Osteoblast (primary cell): ENCODE results near the gene SCMH1. TPM values are rescaled to one million over a fixed set of nuclear protein-coding genes. Genes with fewer than 3 reads are reported as not detected.

Experiments
- DNase-seq: peaks from one replicate; pipeline ENCODE4 v3.0.0; 2011; ENCODE audit warnings: low spot score, mixed read lengths; ENCODE audit not compliant: insufficient read length; ENCODE audit errors: missing footprints
- H2AFZ ChIP-seq: 2 replicates; pipeline ENCODE4 v1.6.0; 2011; ENCODE audit warnings: mild to moderate bottlenecking, low read length
- H3K27ac ChIP-seq: 2 replicates; pipeline ENCODE4 v1.5.1; 2011; ENCODE audit warnings: mild to moderate bottlenecking, low read depth, low read length, moderate library complexity
- H3K27me3 ChIP-seq: 2 replicates; pipeline ENCODE4 v1.6.0; 2012; ENCODE audit warnings: mild to moderate bottlenecking, control low read depth, inconsistent platforms, low read length, moderate library complexity; ENCODE audit not compliant: insufficient read depth
- H3K36me3 ChIP-seq: 2 replicates; pipeline ENCODE4 v1.5.1; 2011; ENCODE audit warnings: mild to moderate bottlenecking, low read length, control low read depth, moderate library complexity; ENCODE audit not compliant: insufficient read depth
- H3K4me1 ChIP-seq: 2 replicates; pipeline ENCODE4 v1.5.1; 2011; ENCODE audit warnings: mild to moderate bottlenecking, low read length, control low read depth, moderate library complexity; ENCODE audit not compliant: insufficient read depth
- H3K4me2 ChIP-seq: 2 replicates; pipeline ENCODE4 v1.6.0; 2011; ENCODE audit warnings: mild to moderate bottlenecking, low read length; ENCODE audit not compliant: insufficient read depth
- H3K4me3 ChIP-seq: fragments of 200-600 bp; sonication (generic); 3 replicates; pipeline ENCODE4 v1.5.1; 2012; ENCODE audit warnings: mild to moderate bottlenecking, low read length, inconsistent platforms; ENCODE audit not compliant: insufficient read depth
- H3K79me2 ChIP-seq: 2 replicates; pipeline ENCODE4 v1.6.0; 2012; ENCODE audit warnings: mild to moderate bottlenecking, low read length, control low read depth, inconsistent platforms; ENCODE audit not compliant: insufficient read depth
- H3K9me3 ChIP-seq: 2 replicates; pipeline ENCODE4 v1.5.1; 2011; ENCODE audit warnings: low read depth, low read length, control low read depth
- H4K20me1 ChIP-seq: 2 replicates; pipeline ENCODE4 v1.6.0; 2012; ENCODE audit warnings: mild to moderate bottlenecking, low read length, control low read depth; ENCODE audit not compliant: insufficient read depth
- total RNA-seq: library from RNA; depleted of rRNA; stranded (reverse); fragments of >200 nt; gene quantifications from 2 replicates; pipeline ENCODE4 v1.2.3, GENCODE V29; 2012
- TF ChIP-seq, protein P1 (sequence below): IDR thresholded peaks from 2 replicates; pipeline ENCODE4 v1.5.1; 2011; ENCODE audit warnings: mild to moderate bottlenecking, low read depth, low read length, moderate library complexity; ENCODE audit errors: extremely low read depth

Gene SCMH1
- total RNA-seq, 1 donor: 33.7 TPM

- H3K4me3 ChIP-seq: no peak overlapping the region
These were observed 145.0 kb downstream of the SCMH1 start for GRCh38 chr1:41097105-41097504.

DNA sequence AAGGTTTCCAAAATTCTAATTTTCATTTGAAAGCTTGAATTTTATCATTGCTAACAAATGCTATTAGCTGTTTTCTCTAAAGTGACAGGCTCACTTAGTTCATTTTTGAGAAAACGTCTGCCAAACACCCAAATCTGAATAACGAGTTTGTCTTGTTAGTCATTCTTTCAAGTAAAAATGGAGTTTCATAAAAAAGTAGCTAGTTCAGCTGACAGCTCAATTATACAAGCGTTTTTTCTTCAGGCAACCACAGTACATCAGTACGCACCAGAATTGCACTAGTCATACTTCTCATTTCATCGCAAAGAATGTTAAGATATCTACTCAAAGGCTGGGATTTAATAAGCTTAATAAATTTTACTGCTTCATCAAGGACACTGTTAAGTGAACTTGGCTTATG is 148.3 kb downstream of the SCMH1 start:
- H3K4me3 ChIP-seq: no peak overlapping the region
- H3K4me1 ChIP-seq: peaks cover 6% of the 10 kb centered on the region
- no peak overlapping the region for H3K27ac ChIP-seq
- DNase-seq: no peak
- H3K4me2 ChIP-seq: no peak overlapping the region
- H3K27me3 ChIP-seq: no peaks in the 10 kb centered on the region
- H4K20me1 ChIP-seq: no peaks in the 10 kb centered on the region
- no peaks in the 10 kb centered on the region for H3K79me2 ChIP-seq
- H3K9me3 ChIP-seq: no peaks in the 10 kb centered on the region
- no peak overlapping the region for H2AFZ ChIP-seq
- H3K36me3 ChIP-seq: no peaks in the 10 kb centered on the region
- TF ChIP-seq, protein P1, sequence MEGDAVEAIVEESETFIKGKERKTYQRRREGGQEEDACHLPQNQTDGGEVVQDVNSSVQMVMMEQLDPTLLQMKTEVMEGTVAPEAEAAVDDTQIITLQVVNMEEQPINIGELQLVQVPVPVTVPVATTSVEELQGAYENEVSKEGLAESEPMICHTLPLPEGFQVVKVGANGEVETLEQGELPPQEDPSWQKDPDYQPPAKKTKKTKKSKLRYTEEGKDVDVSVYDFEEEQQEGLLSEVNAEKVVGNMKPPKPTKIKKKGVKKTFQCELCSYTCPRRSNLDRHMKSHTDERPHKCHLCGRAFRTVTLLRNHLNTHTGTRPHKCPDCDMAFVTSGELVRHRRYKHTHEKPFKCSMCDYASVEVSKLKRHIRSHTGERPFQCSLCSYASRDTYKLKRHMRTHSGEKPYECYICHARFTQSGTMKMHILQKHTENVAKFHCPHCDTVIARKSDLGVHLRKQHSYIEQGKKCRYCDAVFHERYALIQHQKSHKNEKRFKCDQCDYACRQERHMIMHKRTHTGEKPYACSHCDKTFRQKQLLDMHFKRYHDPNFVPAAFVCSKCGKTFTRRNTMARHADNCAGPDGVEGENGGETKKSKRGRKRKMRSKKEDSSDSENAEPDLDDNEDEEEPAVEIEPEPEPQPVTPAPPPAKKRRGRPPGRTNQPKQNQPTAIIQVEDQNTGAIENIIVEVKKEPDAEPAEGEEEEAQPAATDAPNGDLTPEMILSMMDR: no peak

More at GRCh38 chr1:41097105-41097504, 145.0 kb downstream of the SCMH1 start:
- Histone ChIP-seq H4K20me1 (no peaks in the 10 kb centered on the region), H3K4me1 (peaks cover 22% of the 10 kb centered on the region), H3K9me3 (no peaks in the 10 kb centered on the region), H2AFZ (no peak overlapping the region), H3K4me2 (no peak overlapping the region), H3K79me2 (no peaks in the 10 kb centered on the region), H3K27me3 (no peaks in the 10 kb centered on the region), H3K36me3 (peaks cover 3% of the 10 kb centered on the region), H3K27ac (no peak overlapping the region)
- no peak for DNase-seq
- TF ChIP-seq, protein P1: no peak

DNA sequence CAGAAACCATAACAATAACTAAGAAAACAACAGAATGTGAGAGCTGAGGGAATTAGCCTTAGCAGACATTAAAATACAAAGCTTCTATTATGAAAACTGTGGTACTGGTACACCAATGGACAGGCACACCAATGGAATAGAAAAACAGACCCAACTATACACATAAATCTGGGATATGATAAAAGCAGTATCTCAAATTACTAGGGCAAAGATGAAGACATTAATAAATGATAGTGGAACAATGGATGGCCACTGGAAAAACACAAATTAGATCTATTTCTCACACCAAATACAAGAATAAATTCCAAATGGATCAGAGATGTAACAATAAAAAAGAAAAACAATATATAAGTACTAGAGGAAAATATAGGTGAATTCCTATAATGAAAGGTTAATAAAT is 155.2 kb downstream of the SCMH1 start:
- Histone ChIP-seq H4K20me1 (no peaks in the 10 kb centered on the region), H3K4me1 (no peaks in the 10 kb centered on the region), H3K36me3 (no peaks in the 10 kb centered on the region), H3K27ac (no peak overlapping the region), H3K79me2 (no peaks in the 10 kb centered on the region), H3K9me3 (no peaks in the 10 kb centered on the region), H3K4me3 (no peak overlapping the region), H2AFZ (no peak overlapping the region), H3K27me3 (no peaks in the 10 kb centered on the region), H3K4me2 (no peak overlapping the region)
- DNase-seq: no peak
- TF ChIP-seq, protein P1: no peak

- Histone ChIP-seq H3K9me3 (no peaks in the 10 kb centered on the region), H3K36me3 (no peaks in the 10 kb centered on the region), H4K20me1 (no peaks in the 10 kb centered on the region), H3K4me1 (peaks cover 6% of the 10 kb centered on the region), H3K4me2 (no peak overlapping the region), H3K79me2 (no peaks in the 10 kb centered on the region), H3K27ac (no peak overlapping the region), H3K4me3 (no peak overlapping the region), H2AFZ (no peak overlapping the region), H3K27me3 (no peaks in the 10 kb centered on the region)
- TF ChIP-seq, protein P1: no peak
- DNase-seq: no peak
These were observed 163.5 kb downstream of the SCMH1 start for GRCh38 chr1:41078616-41079015.
